Astrocyte (in vitro differentiated cells and primary cell): ENCODE results near the gene SVEP1. TPM values are rescaled to one million over a fixed set of nuclear protein-coding genes. Genes with fewer than 3 reads are reported as not detected.

ENCODE experiments used
- DNase-seq: peaks from one replicate; pipeline ENCODE4 v3.0.0-alpha.2; 2010; ENCODE audit warnings: low read depth
- FAIRE-seq: peaks from 2 replicates; lab custom pipeline; 2011; peaks lifted over from hg19 to GRCh38; lab: Jason Lieb, UNC
- H2AFZ ChIP-seq: 2 replicates; pipeline ENCODE4 v1.6.0; 2012; ENCODE audit warnings: low read depth, low read length, inconsistent platforms
- H3K27ac ChIP-seq: 2 replicates; pipeline ENCODE4 v1.5.1; 2011; ENCODE audit warnings: low read depth, low read length, inconsistent platforms
- H3K27me3 ChIP-seq: 2 replicates; pipeline ENCODE4 v1.6.0; 2011; ENCODE audit warnings: low read length, inconsistent platforms; ENCODE audit not compliant: insufficient read depth
- H3K36me3 ChIP-seq: 2 replicates; pipeline ENCODE4 v1.5.1; 2011; ENCODE audit warnings: low read length, inconsistent platforms; ENCODE audit not compliant: insufficient read depth
- H3K4me1 ChIP-seq: 2 replicates; pipeline ENCODE4 v1.5.1; 2011; ENCODE audit warnings: low read length, inconsistent platforms; ENCODE audit not compliant: insufficient read depth
- H3K4me2 ChIP-seq: 2 replicates; pipeline ENCODE4 v1.6.0; 2012; ENCODE audit warnings: low read length, inconsistent platforms
- H3K4me3 ChIP-seq: 2 replicates; pipeline ENCODE4 v1.5.1; 2011; ENCODE audit warnings: low read depth, mild to moderate bottlenecking, low read length, inconsistent platforms; ENCODE audit not compliant: insufficient read depth
- H3K79me2 ChIP-seq: 2 replicates; pipeline ENCODE4 v1.6.0; 2012; ENCODE audit warnings: mild to moderate bottlenecking, low read length, inconsistent platforms; ENCODE audit not compliant: insufficient read depth
- H3K9ac ChIP-seq: 2 replicates; pipeline ENCODE4 v1.6.0; 2012; ENCODE audit warnings: mild to moderate bottlenecking, low read length, inconsistent platforms
- H3K9me3 ChIP-seq: 2 replicates; pipeline ENCODE4 v1.5.1; 2012; ENCODE audit warnings: low read depth, mild to moderate bottlenecking, low read length, inconsistent platforms; ENCODE audit not compliant: insufficient read depth
- H4K20me1 ChIP-seq: 2 replicates; pipeline ENCODE4 v1.6.0; 2012; ENCODE audit warnings: low read length, inconsistent platforms; ENCODE audit not compliant: insufficient read depth
- H3K27ac Mint-ChIP-seq: one replicate; pipeline ENCODE4 v1.8.0; 2021; ENCODE audit warnings: mild to moderate bottlenecking, mixed read lengths; ENCODE audit not compliant: unreplicated experiment
- H3K27me3 Mint-ChIP-seq: one replicate; pipeline ENCODE4 v1.8.0; 2021; ENCODE audit warnings: low read depth, mixed read lengths; ENCODE audit not compliant: unreplicated experiment
- H3K36me3 Mint-ChIP-seq: one replicate; pipeline ENCODE4 v1.8.0; 2021; ENCODE audit warnings: low read depth, mixed read lengths; ENCODE audit not compliant: unreplicated experiment
- H3K4me1 Mint-ChIP-seq: one replicate; pipeline ENCODE4 v1.8.0; 2021; ENCODE audit warnings: low read depth, mixed read lengths; ENCODE audit not compliant: unreplicated experiment
- H3K4me3 Mint-ChIP-seq: one replicate; pipeline ENCODE4 v1.8.0; 2021; ENCODE audit warnings: mild to moderate bottlenecking, moderate library complexity, mixed read lengths; ENCODE audit not compliant: unreplicated experiment
- H3K9me3 Mint-ChIP-seq: one replicate; pipeline ENCODE4 v1.8.0; 2021; ENCODE audit warnings: mild to moderate bottlenecking, mixed read lengths; ENCODE audit not compliant: unreplicated experiment
- EZH2 ChIP-seq: IDR thresholded peaks from 2 replicates; pipeline ENCODE4 v1.6.1; 2012; ENCODE audit warnings: mild to moderate bottlenecking, low read length, inconsistent platforms; ENCODE audit not compliant: insufficient read depth
- total RNA-seq: library from RNA; stranded (reverse); gene quantifications from 2 replicates; pipeline ENCODE4 v1.2.1, GENCODE V29; 2021
- TF ChIP-seq, protein P1 (sequence below): IDR thresholded peaks from 2 replicates; pipeline ENCODE4 v1.5.1; 2011; ENCODE audit warnings: low read depth, mild to moderate bottlenecking, inconsistent platforms, low read length, moderate library complexity; ENCODE audit not compliant: insufficient read depth

SVEP1 gene
- total RNA-seq, 1 donor from 2014 or later: 1.1 TPM

DNA sequence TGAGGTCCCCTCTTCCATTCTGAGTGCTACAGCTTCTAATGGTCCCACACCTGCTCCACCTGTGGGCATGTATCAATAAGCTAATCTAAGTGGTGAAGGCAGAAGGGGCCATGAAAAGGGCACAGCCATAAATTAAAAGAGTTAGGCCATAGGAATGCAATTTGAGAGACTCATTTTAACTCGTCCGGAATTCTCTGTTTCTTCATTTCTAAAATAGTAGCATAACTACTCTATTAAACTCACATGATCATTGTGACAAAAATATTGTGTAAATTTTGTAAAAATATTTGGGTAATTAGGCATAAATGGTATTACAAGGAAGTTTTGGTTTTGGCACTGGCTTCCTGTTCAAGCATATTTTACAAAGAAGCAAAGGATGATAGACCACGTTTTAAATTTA is 138.7 kb downstream of the SVEP1 start:
- no peaks in the 10 kb centered on the region for H3K36me3 ChIP-seq
- no peaks in the 10 kb centered on the region for H4K20me1 ChIP-seq
- H3K4me1 ChIP-seq: peaks cover 6% of the 10 kb centered on the region
- no peak overlapping the region for H3K4me2 ChIP-seq
- Mint-ChIP-seq H3K27ac (no peak overlapping the region), H3K4me1 (peaks cover 30% of the 10 kb centered on the region), H3K4me3 (no peak overlapping the region), H3K9me3 (peaks cover 3% of the 10 kb centered on the region), H3K27me3 (no peaks in the 10 kb centered on the region), H3K36me3 (no peaks in the 10 kb centered on the region)
- no peak for FAIRE-seq
- no peak for DNase-seq
- TF ChIP-seq, protein P1, sequence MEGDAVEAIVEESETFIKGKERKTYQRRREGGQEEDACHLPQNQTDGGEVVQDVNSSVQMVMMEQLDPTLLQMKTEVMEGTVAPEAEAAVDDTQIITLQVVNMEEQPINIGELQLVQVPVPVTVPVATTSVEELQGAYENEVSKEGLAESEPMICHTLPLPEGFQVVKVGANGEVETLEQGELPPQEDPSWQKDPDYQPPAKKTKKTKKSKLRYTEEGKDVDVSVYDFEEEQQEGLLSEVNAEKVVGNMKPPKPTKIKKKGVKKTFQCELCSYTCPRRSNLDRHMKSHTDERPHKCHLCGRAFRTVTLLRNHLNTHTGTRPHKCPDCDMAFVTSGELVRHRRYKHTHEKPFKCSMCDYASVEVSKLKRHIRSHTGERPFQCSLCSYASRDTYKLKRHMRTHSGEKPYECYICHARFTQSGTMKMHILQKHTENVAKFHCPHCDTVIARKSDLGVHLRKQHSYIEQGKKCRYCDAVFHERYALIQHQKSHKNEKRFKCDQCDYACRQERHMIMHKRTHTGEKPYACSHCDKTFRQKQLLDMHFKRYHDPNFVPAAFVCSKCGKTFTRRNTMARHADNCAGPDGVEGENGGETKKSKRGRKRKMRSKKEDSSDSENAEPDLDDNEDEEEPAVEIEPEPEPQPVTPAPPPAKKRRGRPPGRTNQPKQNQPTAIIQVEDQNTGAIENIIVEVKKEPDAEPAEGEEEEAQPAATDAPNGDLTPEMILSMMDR: no peak
- no peak for TF ChIP-seq EZH2
- no peak overlapping the region for H2AFZ ChIP-seq
- H3K4me3 ChIP-seq: no peak overlapping the region
- no peaks in the 10 kb centered on the region for H3K9me3 ChIP-seq
- H3K27ac ChIP-seq: no peak overlapping the region
- H3K27me3 ChIP-seq: no peaks in the 10 kb centered on the region
- no peaks in the 10 kb centered on the region for H3K79me2 ChIP-seq
- no peak overlapping the region for H3K9ac ChIP-seq

DNA sequence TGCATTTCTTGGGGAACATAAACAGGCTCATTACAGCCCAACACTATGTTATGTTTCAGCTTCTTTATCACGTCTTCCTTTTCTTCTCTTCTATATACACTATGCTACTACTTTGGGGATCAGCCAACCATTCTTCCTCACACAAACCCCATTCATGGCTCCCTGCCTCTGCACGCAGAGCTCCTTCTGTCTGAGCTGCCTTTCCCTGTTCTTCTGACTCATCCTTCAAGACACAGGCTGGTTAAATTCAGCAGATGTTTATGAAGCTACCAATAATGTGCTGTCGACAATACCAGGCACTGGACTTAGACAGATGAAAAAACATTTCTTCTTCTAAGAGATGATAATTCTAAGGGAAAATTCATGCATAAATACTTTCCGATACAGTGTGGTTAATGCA is 139.4 kb downstream of the SVEP1 start:
- Mint-ChIP-seq H3K9me3 (no peaks in the 10 kb centered on the region), H3K27ac (no peak overlapping the region), H3K4me3 (no peak overlapping the region), H3K36me3 (no peaks in the 10 kb centered on the region), H3K27me3 (no peaks in the 10 kb centered on the region), H3K4me1 (peaks cover 30% of the 10 kb centered on the region)
- Histone ChIP-seq H4K20me1 (no peaks in the 10 kb centered on the region), H3K4me1 (peaks cover 6% of the 10 kb centered on the region), H3K36me3 (no peaks in the 10 kb centered on the region), H3K27me3 (no peaks in the 10 kb centered on the region), H3K4me2 (peak overlapping the region; percentile 21), H3K79me2 (no peaks in the 10 kb centered on the region), H3K4me3 (no peak overlapping the region), H2AFZ (no peak overlapping the region), H3K27ac (no peak overlapping the region), H3K9me3 (no peaks in the 10 kb centered on the region), H3K9ac (no peak overlapping the region)
- TF ChIP-seq, protein P1: no peak
- no peak for TF ChIP-seq EZH2
- peak; percentile 73 for FAIRE-seq
- peak; percentile 93 for DNase-seq

DNA sequence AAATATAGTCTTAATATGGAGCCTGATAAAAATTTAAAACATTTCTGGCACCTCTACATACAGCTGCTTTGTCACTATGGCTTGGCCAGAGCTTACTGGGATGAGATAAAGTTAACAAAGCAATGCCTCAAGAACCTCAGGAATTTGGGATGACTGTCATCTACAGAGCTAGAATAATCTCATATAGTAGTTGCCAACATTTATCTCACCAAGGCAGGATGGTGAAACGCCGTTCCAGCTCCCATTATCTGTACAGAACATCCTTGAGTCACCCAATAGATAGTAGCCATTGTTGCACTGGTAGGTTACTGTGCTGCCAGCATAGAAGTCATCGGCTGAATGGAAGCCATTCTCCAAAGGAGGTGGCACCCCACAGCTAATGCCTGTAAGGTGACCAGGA is 147.3 kb downstream of the SVEP1 start:
- no peaks in the 10 kb centered on the region for H3K27me3 ChIP-seq
- H3K4me1 Mint-ChIP-seq: no peaks in the 10 kb centered on the region
- H3K36me3 ChIP-seq: no peaks in the 10 kb centered on the region
- H3K4me3 Mint-ChIP-seq: no peak overlapping the region
- no peak overlapping the region for H3K4me3 ChIP-seq
- H3K4me1 ChIP-seq: no peaks in the 10 kb centered on the region
- no peaks in the 10 kb centered on the region for H3K9me3 Mint-ChIP-seq
- H3K27ac ChIP-seq: no peak overlapping the region
- peak; percentile 20 for FAIRE-seq
- no peak overlapping the region for H3K4me2 ChIP-seq
- no peaks in the 10 kb centered on the region for H3K36me3 Mint-ChIP-seq
- no peaks in the 10 kb centered on the region for H3K27me3 Mint-ChIP-seq
- TF ChIP-seq, protein P1: no peak
- TF ChIP-seq EZH2: no peak
- no peaks in the 10 kb centered on the region for H4K20me1 ChIP-seq
- no peaks in the 10 kb centered on the region for H3K79me2 ChIP-seq
- peak; percentile 70 for DNase-seq
- H2AFZ ChIP-seq: no peak overlapping the region
- no peak overlapping the region for H3K27ac Mint-ChIP-seq
- no peak overlapping the region for H3K9ac ChIP-seq
- H3K9me3 ChIP-seq: no peaks in the 10 kb centered on the region
